ENCODE measurements around the gene WWOX. TPM values are rescaled to one million over a fixed set of nuclear protein-coding genes. Genes with fewer than 3 reads are reported as not detected.

WWOX gene
- total and polyA plus RNA-seq, 2 of the 8 experiments (the other 6 are each of a cell fraction or from before 2014, with no cell fraction given), result 5.4 to 16.7 TPM

- no peak for TF ChIP-seq CBX8 (IDR thresholded peaks at IDR 0.05; ENCODE audit: borderline replicate concordance, low read depth, low read length)
- TF ChIP-seq EP300 (IDR thresholded peaks at IDR 0.05; ENCODE audit: borderline replicate concordance in 1 of 2, low read depth in 2 of 2, low read length in 2 of 2), result no peak
- no peak for TF ChIP-seq CHD2 (IDR thresholded peaks at IDR 0.05; ENCODE audit: low read length)
- TF ChIP-seq SP4 (IDR thresholded peaks at IDR 0.05; ENCODE audit: low read length), result no peak
- no peak for TF ChIP-seq TAF7 (optimal IDR thresholded peaks at IDR 0.05; ENCODE audit: borderline replicate concordance, low read depth, low read length)
- no peak for TF ChIP-seq RXRA (IDR thresholded peaks at IDR 0.05; ENCODE audit: insufficient read depth, low read depth, low read length)
- TF ChIP-seq SP2 (IDR thresholded peaks at IDR 0.05; ENCODE audit: low read length), result no peak
- no peak for TF ChIP-seq TAF1 (IDR thresholded peaks at IDR 0.05; ENCODE audit: low read depth, low read length)
Observed at GRCh38 chr16:78292086-78292843, 192.8 kb downstream of the WWOX start (continued).

All from H1 (cell line).